K562 (cell line): ENCODE measurements around the gene CACNA1S. TPM values are rescaled to one million over a fixed set of nuclear protein-coding genes. Genes with fewer than 3 reads are reported as not detected.

Experiments
- BCOR ChIP-seq: fragments of 450-650 bp; IDR thresholded peaks from 2 replicates; pipeline ENCODE4 v1.6.1; 2016
- CREB3L1 ChIP-seq: fragments of 450-650 bp; IDR thresholded peaks from 2 replicates; pipeline ENCODE4 v1.6.1; 2014; ENCODE audit warnings: low read depth, mild to moderate bottlenecking, moderate library complexity, borderline replicate concordance
- EP300 ChIP-seq: IDR thresholded peaks from 2 replicates; pipeline ENCODE4 v1.6.1; 2012; ENCODE audit warnings: low read length, improper control_type of control experiment
- EP400 ChIP-seq: fragments of 450-650 bp; IDR thresholded peaks from 2 replicates; pipeline ENCODE4 v1.6.1; 2017; ENCODE audit warnings: antibody characterized with exemption, mild to moderate bottlenecking, moderate library complexity
- HDGF ChIP-seq: fragments of 450-650 bp; IDR thresholded peaks from 2 replicates; pipeline ENCODE4 v1.6.1; 2016
- HEY1 ChIP-seq: fragments of 250-450 bp; sonication (Bioruptor Pico); IDR thresholded peaks from 2 replicates; pipeline ENCODE4 v1.5.0; 2020; ENCODE audit warnings: mild to moderate bottlenecking, moderate library complexity, borderline replicate concordance
- HNRNPH1 ChIP-seq: fragments of 200-400 bp; formaldehyde crosslinking; optimal IDR thresholded peaks from 2 replicates; pipeline ENCODE3; 2017; ENCODE audit warnings: low read depth, mild to moderate bottlenecking, low read length, moderate library complexity
- HNRNPL ChIP-seq: fragments of 200-400 bp; formaldehyde crosslinking; IDR thresholded peaks from 2 replicates; pipeline ENCODE4 v1.6.1; 2017; ENCODE audit warnings: low read depth, mild to moderate bottlenecking, low read length
- JUNB ChIP-seq: fragments of 450-650 bp; formaldehyde crosslinking; conservative IDR thresholded peaks from 2 replicates; pipeline ENCODE4 v1.4.0; 2020; ENCODE audit warnings: mild to moderate bottlenecking
- KHSRP ChIP-seq: fragments of 450-650 bp; IDR thresholded peaks from 2 replicates; pipeline ENCODE4 v1.6.1; 2017
- NCOA6 ChIP-seq: fragments of 450-650 bp; IDR thresholded peaks from 2 replicates; pipeline ENCODE4 v1.6.1; 2017; ENCODE audit warnings: mild to moderate bottlenecking
- NFIC ChIP-seq: fragments of 450-650 bp; IDR thresholded peaks from 2 replicates; pipeline ENCODE4 v1.6.1; 2017; ENCODE audit warnings: mild to moderate bottlenecking, inconsistent platforms
- SRSF3 ChIP-seq: fragments of 200-400 bp; formaldehyde crosslinking; IDR thresholded peaks from 2 replicates; pipeline ENCODE4 v1.6.1; 2016; ENCODE audit warnings: mild to moderate bottlenecking, low read length, moderate library complexity; ENCODE audit not compliant: insufficient read depth
- TRIM28 ChIP-seq: fragments of 450-650 bp; IDR thresholded peaks from 2 replicates; pipeline ENCODE4 v1.6.1; 2017
- YY1 ChIP-seq, 3 experiments: IDR thresholded peaks; 2 replicates each; pipeline ENCODE4 v1.6.1; 2011; ENCODE audit warnings: low read length in 2 of 3, mild to moderate bottlenecking in 2 of 3, moderate library complexity in 2 of 3, borderline replicate concordance in 1 of 3, control low read depth in 1 of 3, low read depth in 1 of 3; ENCODE audit not compliant: insufficient read depth in 3 of 3, insufficient replicate concordance in 2 of 3, control insufficient read depth in 1 of 3, insufficient read length in 1 of 3; ENCODE audit errors: extremely low read depth in 1 of 3
- ZBTB9 ChIP-seq: fragments of 450-650 bp; formaldehyde crosslinking; IDR thresholded peaks from 2 replicates; pipeline ENCODE4 v1.4.0; 2020; ENCODE audit warnings: mild to moderate bottlenecking, moderate library complexity
- ZFP36 ChIP-seq: fragments of 150-350 bp; IDR thresholded peaks from 2 replicates; pipeline ENCODE4 v1.6.1; 2018; ENCODE audit warnings: low read length, low read depth; ENCODE audit not compliant: partially characterized antibody
- ZNF263 ChIP-seq: sonication (generic); formaldehyde crosslinking; IDR thresholded peaks from 2 replicates; pipeline ENCODE4 v1.8.0; 2022; ENCODE audit warnings: mild to moderate bottlenecking, missing genetic modification reagents, borderline replicate concordance
- ZNF280B ChIP-seq: fragments of 250-450 bp; sonication (Bioruptor Pico); IDR thresholded peaks from 2 replicates; pipeline ENCODE4 v1.5.1; 2021; ENCODE audit warnings: mild to moderate bottlenecking
- polyA plus RNA-seq, 8 experiments: library from polyadenylated mRNA; depleted of rRNA in 4 of 8; stranded (reverse) in 5 of 8; unstranded in 3 of 8; fragments of >200 nt; fragmentation: Nextera tagmentation in 2 of 8; fragmentation: Illumina TruSeq in 1 of 8; extraction: Ambion mirVana in 2 of 8; extraction: Trizol in 1 of 8; gene quantifications; 2 replicates each; pipeline versions ENCODE4 v1.2.1 to v1.2.3, GENCODE V29; 2011 to 2014; ENCODE audit warnings: inconsistent platforms in 1 of 8, missing spikeins in 1 of 8
- total RNA-seq, 7 experiments: library from RNA; depleted of rRNA in 6 of 7; stranded (reverse); fragments of >200 nt in 6 of 7; fragmentation: Illumina TruSeq in 2 of 7; extraction: Trizol in 2 of 7; gene quantifications; 2 replicates each; pipeline versions ENCODE4 v1.2.1 to v1.2.3, GENCODE V29; 2011 to 2021; ENCODE audit warnings: low replicate concordance in 1 of 7
- TF ChIP-seq, protein P1 (sequence below), 2 experiments: fragments of 250-450 bp in 1 of 2; fragments of 450-650 bp in 1 of 2; sonication (Bioruptor Pico) in 1 of 2; IDR thresholded peaks; 2 replicates each; pipeline versions ENCODE4 v1.6.1 to v1.8.0; 2016 to 2021; ENCODE audit warnings: mild to moderate bottlenecking in 2 of 2, moderate library complexity in 2 of 2, missing compliant biosample characterization in 1 of 2, missing genetic modification characterization in 1 of 2
- TF ChIP-seq, protein P2 (sequence below): fragments of 200-800 bp; sonication (Bioruptor generic); IDR thresholded peaks from 2 replicates; pipeline ENCODE4 v1.6.1; 2017; ENCODE audit warnings: missing genetic modification characterization, missing compliant biosample characterization

CACNA1S gene
- total and polyA plus RNA-seq, 9 of the 15 experiments (the other 6 are each of a cell fraction or from before 2014, with no cell fraction given) = not detected

DNA sequence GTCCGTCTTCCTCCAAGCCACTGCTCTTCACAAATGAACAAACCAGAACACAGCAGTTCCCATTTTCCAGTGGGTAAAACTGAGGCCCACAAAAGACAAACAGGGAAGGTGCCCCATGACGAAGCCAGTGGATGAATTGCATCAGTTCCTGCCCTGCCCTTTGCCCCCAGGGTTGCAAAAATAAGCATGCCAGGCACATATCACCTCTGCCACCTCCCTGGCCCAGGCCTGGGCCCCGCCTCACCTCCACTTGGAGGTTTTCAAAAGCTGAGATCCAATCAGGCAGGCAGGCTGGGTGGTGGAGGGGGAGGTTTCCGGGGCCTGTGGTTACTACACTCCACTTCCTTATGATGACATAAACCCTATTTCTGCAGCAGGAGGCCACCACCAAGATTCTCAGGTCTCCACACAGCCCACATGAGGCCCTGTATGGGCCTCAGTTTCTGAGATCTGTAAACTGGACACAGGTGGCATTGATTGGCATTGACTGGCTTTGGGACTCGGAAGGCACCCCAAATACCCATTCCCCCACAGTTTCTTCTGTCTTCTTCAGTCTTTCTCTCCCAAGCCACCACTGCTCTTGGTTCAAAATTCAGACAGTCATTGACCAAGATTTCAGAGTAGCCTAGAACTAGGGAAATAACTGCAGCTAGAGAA is 92.8 kb downstream of the CACNA1S start (continued):
- TF ChIP-seq EP300 (peak; percentile 66; the same call in 1 of the 2 replicates), HNRNPL (no peak), ZNF263 (CRISPR knock-in tag) (no peak), KHSRP (no peak), EP400 (peak; percentile 75), YY1 (IDR thresholded peaks at IDR 0.05; ENCODE audit: borderline replicate concordance in 1 of 3, control insufficient read depth in 1 of 3, extremely low read depth in 1 of 3, insufficient read depth in 3 of 3, insufficient read length in 1 of 3, insufficient replicate concordance in 2 of 3, low read depth in 1 of 3, low read length in 2 of 3) (peak in 1 of 3 experiments; percentile 19), TRIM28 (no peak), ZFP36 (no peak), ZNF280B (CRISPR knock-in tag) (no peak), JUNB (no peak), ZBTB9 (no peak), BCOR (peak; percentile 98), NFIC (0 out of 2 replicates have a peak, but pooled peaks have one; percentile 9), SRSF3 (no peak), CREB3L1 (0 out of 2 replicates have a peak, but pooled peaks have one; percentile 25), HDGF (0 out of 2 replicates have a peak, but pooled peaks have one; percentile 63), HNRNPH1 (no peak), HEY1 (CRISPR knock-in tag) (no peak), NCOA6 (no peak)
- TF ChIP-seq, protein P1, sequence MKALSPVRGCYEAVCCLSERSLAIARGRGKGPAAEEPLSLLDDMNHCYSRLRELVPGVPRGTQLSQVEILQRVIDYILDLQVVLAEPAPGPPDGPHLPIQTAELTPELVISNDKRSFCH (CRISPR knock-in tag; IDR thresholded peaks at IDR 0.05) = no peak
- TF ChIP-seq, protein P1 (tag; IDR thresholded peaks at IDR 0.05) = 0 out of 2 replicates have a peak, but pooled peaks have one; percentile 11
- TF ChIP-seq, protein P2, sequence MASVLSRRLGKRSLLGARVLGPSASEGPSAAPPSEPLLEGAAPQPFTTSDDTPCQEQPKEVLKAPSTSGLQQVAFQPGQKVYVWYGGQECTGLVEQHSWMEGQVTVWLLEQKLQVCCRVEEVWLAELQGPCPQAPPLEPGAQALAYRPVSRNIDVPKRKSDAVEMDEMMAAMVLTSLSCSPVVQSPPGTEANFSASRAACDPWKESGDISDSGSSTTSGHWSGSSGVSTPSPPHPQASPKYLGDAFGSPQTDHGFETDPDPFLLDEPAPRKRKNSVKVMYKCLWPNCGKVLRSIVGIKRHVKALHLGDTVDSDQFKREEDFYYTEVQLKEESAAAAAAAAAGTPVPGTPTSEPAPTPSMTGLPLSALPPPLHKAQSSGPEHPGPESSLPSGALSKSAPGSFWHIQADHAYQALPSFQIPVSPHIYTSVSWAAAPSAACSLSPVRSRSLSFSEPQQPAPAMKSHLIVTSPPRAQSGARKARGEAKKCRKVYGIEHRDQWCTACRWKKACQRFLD = peak; percentile 87
